ENCODE measurements around the gene FCMR. TPM values are rescaled to one million over a fixed set of nuclear protein-coding genes. Genes with fewer than 3 reads are reported as not detected.

The FCMR gene
- total and polyA plus RNA-seq, 2 donors (not counting 1 experiment from before 2014, with no cell fraction given), result 711 to 931 TPM

- Histone ChIP-seq H3K9me3 (ENCODE audit: control extremely low read depth in 1 of 3, control insufficient read depth in 2 of 3, insufficient read depth in 1 of 3, low read length in 2 of 3) (no peaks in the 10 kb centered on the region), H3K36me3 (replicated peaks in 1 of 2; ENCODE audit: control extremely low read depth in 1 of 2, control insufficient read depth in 1 of 2, extremely low read depth in 1 of 2, insufficient read depth in 2 of 2, low read length in 1 of 2) (peaks cover 13 to 93% of the 10 kb centered on the region in 2 experiments), H3K4me3 (ENCODE audit: control extremely low read depth in 1 of 5, extremely low read depth in 1 of 5, insufficient read depth in 1 of 5, low read depth in 2 of 5, low read length in 4 of 5) (peak overlapping the region in 4 of 5 experiments; percentile 8 to 32 (median 18)), H4K20me1 (ENCODE audit: control insufficient read depth, insufficient read depth, low read length, poor library complexity, severe bottlenecking) (peaks cover 100% of the 10 kb centered on the region), H3K9ac (ENCODE audit: low read length) (peak overlapping the region; percentile 96), H3K4me1 (ENCODE audit: control insufficient read depth in 2 of 2, insufficient read depth in 2 of 2, low read length in 2 of 2) (peaks cover 97 to 99% of the 10 kb centered on the region in 2 donors), H2AFZ (ENCODE audit: insufficient read depth, low read depth, low read length, poor library complexity, severe bottlenecking) (no peak overlapping the region), H3K4me2 (replicated peaks; ENCODE audit: low read depth, low read length, poor library complexity, severe bottlenecking) (peak overlapping the region; percentile 81), H3K27ac (ENCODE audit: low read length in 2 of 2) (peak overlapping the region; percentile 30 to 88), H3K27me3 (replicated peaks in 1 of 4; ENCODE audit: control extremely low read depth in 1 of 4, control insufficient read depth in 3 of 4, insufficient read depth in 4 of 4, low read length in 3 of 4) (no peaks in the 10 kb centered on the region), H3K79me2 (ENCODE audit: control insufficient read depth, insufficient read depth, low read length) (peaks cover 90% of the 10 kb centered on the region)
- ChIA-PET CTCF (interaction anchor here (0.9 to 13.0 kb wide), 58 partner anchors 9 to 542 kb away, joined by 3 to 723 read pairs (median 6); partner anchors contain the start of genes CR2, DYRK3, FCMR and IL10), POLR2A (interaction anchor here (0.7 to 8.6 kb wide), 10 partner anchors 9 to 300 kb away, joined by 3 to 69 read pairs (median 5); partner anchors contain the start of genes EIF2D and FCMR)
- WGBS (ENCODE audit: insufficient coverage), result 32% methylated on average over 6 of the region's 7 CpGs
- Mint-ChIP-seq H3K9me3 (ENCODE audit: insufficient read depth) (no peaks in the 10 kb centered on the region), H3K27me3 (no peaks in the 10 kb centered on the region), H3K27ac (peak overlapping the region; percentile 87), H3K4me3 (no peak overlapping the region), H3K4me1 (peaks cover 94% of the 10 kb centered on the region)
- DNase-seq (peak; percentile 84), ATAC-seq (ENCODE audit: low read depth) (peak; percentile 62)
- TF ChIP-seq CTCF (IDR thresholded peaks at IDR 0.05) (peak; percentile 86), EZH2 (IDR thresholded peaks at IDR 0.05; ENCODE audit: borderline replicate concordance, insufficient read depth, low read depth, low read length, poor library complexity, severe bottlenecking) (no peak)
- intact Hi-C loops (cut with micrococcal nuclease), result loop anchor here (1.0 to 10.0 kb wide), 6 partner anchors 11 to 438 kb away; partner anchors contain the start of genes IKBKE and IL20
Observed at GRCh38 chr1:206912445-206913095, 9.2 kb downstream of the FCMR start.

Data from B cell (primary cell).